ENCODE results near the gene TRIM31. TPM values are rescaled to one million over a fixed set of nuclear protein-coding genes. Genes with fewer than 3 reads are reported as not detected.

Gene TRIM31
- polyA plus RNA-seq, 1 of the 3 experiments (the other 2 are of a cell fraction): not detected

DNA sequence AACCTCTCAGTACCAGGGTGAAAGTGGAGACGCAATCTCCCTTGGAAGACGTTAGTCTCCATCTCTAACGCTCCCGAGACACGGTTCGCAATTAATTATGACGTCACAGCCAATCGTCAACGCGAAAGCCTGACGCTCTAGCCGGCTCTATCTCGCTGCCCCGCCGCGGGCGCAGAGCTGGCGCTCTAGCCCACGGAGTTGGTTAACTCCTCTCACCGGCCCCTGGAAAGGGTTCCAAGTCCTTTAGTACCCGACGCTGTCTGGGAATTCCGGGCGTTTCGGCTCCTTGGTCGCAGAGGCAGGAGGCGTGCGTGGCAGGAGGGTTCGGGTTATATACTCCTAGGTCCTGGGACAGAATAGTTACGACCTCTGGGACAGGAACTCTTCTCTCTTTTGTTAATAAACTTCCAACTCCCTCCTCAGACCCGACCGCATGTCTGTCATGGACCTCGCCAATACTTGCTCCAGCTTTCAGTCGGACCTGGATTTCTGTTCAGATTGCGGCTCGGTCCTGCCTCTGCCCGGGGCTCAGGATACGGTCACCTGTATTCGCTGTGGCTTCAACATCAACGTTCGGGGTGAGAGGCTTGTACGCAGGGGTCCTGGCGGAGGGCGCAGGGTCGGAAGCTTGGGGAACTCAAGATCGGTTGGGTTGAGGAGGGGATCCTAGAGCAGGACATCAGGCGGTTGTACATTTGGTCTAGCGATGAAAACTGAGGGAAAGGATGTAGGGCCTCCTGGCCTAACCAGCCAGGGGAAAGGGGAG, 51.6 kb downstream of the TRIM31 start, which contains the start of gene POLR1H (continued):
- TF ChIP-seq, protein P1, sequence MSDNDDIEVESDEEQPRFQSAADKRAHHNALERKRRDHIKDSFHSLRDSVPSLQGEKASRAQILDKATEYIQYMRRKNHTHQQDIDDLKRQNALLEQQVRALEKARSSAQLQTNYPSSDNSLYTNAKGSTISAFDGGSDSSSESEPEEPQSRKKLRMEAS (IDR thresholded peaks at IDR 0.05; ENCODE audit: low read depth): peak; percentile 78; the same call in 1 of the 2 replicates
- peak; percentile 18 to 24; a peak in 1 of 4 replicates for TF ChIP-seq EP300 (IDR thresholded peaks at IDR 0.05; ENCODE audit: borderline replicate concordance in 1 of 2, low read depth in 1 of 2, low read length in 1 of 2)
- TF ChIP-seq YY1 (IDR thresholded peaks at IDR 0.05; ENCODE audit: low read depth): peak; percentile 80
- peak; percentile 80; the same call in 1 of the 2 replicates for TF ChIP-seq RFX5 (IDR thresholded peaks at IDR 0.05; ENCODE audit: low read length)
- TF ChIP-seq, protein P2, sequence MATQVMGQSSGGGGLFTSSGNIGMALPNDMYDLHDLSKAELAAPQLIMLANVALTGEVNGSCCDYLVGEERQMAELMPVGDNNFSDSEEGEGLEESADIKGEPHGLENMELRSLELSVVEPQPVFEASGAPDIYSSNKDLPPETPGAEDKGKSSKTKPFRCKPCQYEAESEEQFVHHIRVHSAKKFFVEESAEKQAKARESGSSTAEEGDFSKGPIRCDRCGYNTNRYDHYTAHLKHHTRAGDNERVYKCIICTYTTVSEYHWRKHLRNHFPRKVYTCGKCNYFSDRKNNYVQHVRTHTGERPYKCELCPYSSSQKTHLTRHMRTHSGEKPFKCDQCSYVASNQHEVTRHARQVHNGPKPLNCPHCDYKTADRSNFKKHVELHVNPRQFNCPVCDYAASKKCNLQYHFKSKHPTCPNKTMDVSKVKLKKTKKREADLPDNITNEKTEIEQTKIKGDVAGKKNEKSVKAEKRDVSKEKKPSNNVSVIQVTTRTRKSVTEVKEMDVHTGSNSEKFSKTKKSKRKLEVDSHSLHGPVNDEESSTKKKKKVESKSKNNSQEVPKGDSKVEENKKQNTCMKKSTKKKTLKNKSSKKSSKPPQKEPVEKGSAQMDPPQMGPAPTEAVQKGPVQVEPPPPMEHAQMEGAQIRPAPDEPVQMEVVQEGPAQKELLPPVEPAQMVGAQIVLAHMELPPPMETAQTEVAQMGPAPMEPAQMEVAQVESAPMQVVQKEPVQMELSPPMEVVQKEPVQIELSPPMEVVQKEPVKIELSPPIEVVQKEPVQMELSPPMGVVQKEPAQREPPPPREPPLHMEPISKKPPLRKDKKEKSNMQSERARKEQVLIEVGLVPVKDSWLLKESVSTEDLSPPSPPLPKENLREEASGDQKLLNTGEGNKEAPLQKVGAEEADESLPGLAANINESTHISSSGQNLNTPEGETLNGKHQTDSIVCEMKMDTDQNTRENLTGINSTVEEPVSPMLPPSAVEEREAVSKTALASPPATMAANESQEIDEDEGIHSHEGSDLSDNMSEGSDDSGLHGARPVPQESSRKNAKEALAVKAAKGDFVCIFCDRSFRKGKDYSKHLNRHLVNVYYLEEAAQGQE (IDR thresholded peaks at IDR 0.05; ENCODE audit: low read depth, low read length): 0 out of 2 replicates have a peak, but pooled peaks have one; percentile 49
- TF ChIP-seq, protein P3, sequence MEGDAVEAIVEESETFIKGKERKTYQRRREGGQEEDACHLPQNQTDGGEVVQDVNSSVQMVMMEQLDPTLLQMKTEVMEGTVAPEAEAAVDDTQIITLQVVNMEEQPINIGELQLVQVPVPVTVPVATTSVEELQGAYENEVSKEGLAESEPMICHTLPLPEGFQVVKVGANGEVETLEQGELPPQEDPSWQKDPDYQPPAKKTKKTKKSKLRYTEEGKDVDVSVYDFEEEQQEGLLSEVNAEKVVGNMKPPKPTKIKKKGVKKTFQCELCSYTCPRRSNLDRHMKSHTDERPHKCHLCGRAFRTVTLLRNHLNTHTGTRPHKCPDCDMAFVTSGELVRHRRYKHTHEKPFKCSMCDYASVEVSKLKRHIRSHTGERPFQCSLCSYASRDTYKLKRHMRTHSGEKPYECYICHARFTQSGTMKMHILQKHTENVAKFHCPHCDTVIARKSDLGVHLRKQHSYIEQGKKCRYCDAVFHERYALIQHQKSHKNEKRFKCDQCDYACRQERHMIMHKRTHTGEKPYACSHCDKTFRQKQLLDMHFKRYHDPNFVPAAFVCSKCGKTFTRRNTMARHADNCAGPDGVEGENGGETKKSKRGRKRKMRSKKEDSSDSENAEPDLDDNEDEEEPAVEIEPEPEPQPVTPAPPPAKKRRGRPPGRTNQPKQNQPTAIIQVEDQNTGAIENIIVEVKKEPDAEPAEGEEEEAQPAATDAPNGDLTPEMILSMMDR (IDR thresholded peaks at IDR 0.05): no peak
- TF ChIP-seq RCOR1 (IDR thresholded peaks at IDR 0.05; ENCODE audit: low read length): peak; percentile 51; the same call in 1 of the 2 replicates
- peak; percentile 88 for TF ChIP-seq MXI1 (IDR thresholded peaks at IDR 0.05; ENCODE audit: low read depth, low read length)
- TF ChIP-seq, protein P4, sequence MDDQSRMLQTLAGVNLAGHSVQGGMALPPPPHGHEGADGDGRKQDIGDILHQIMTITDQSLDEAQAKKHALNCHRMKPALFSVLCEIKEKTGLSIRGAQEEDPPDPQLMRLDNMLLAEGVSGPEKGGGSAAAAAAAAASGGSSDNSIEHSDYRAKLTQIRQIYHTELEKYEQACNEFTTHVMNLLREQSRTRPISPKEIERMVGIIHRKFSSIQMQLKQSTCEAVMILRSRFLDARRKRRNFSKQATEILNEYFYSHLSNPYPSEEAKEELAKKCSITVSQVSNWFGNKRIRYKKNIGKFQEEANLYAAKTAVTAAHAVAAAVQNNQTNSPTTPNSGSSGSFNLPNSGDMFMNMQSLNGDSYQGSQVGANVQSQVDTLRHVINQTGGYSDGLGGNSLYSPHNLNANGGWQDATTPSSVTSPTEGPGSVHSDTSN (IDR thresholded peaks at IDR 0.05): peak; percentile 21; the same call in 1 of the 2 replicates

DNA sequence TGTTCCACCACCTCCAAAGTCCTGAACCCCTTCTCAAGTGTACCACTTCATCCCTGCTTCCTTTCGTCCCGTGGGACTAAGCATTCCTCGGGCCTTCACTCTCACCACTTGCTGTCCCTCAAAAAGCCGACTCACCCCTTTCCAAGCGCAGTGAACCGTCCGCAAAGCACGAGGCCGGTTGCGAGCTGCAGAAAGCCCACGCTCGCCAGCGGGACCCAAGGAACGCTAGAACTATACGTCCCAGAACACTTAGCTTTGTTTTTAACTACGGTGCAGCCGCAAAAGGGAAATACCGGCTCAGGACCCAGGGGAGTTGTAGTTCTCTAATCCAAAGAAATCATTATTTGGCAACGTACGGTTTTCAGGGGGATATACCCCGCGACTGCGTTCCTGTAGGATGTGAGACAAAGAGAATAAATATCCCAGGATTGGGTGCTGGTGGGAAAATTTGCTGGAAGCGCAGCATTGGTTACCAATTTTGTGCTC, 52.2 kb downstream of the TRIM31 start:
- 1% methylated on average over 24 of the region's 24 CpGs for WGBS (ENCODE audit: low lambda C conversion rate)
- Histone ChIP-seq H3K36me3 (replicated peaks in 1 of 2; ENCODE audit: control insufficient read depth in 1 of 2, insufficient read depth in 2 of 2, low read length in 1 of 2) (peaks cover 23 to 39% of the 10 kb centered on the region in 2 experiments), H3F3A (replicated peaks; ENCODE audit: insufficient read depth) (peaks cover 11% of the 10 kb centered on the region), H3K4me1 (ENCODE audit: control insufficient read depth in 1 of 2, insufficient read depth in 2 of 2, low read depth in 1 of 2, low read length in 1 of 2) (peaks cover 6 to 14% of the 10 kb centered on the region in 2 experiments; a peak in 3 of 4 replicates), H3K27ac (ENCODE audit: low read depth in 2 of 2, low read length in 1 of 2) (peak overlapping the region; percentile 71 to 77), H4K20me1 (ENCODE audit: insufficient read depth) (no peaks in the 10 kb centered on the region), H2AFZ (ENCODE audit: low read depth) (peak overlapping the region; percentile 92), H3K9ac (peak overlapping the region; percentile 89), H3K79me2 (ENCODE audit: insufficient read depth) (peaks cover 36% of the 10 kb centered on the region), H3K27me3 (ENCODE audit: insufficient read depth) (no peaks in the 10 kb centered on the region), H3K9me3 (no peaks in the 10 kb centered on the region), H3K4me3 (ENCODE audit: low read depth in 2 of 2, low read length in 1 of 2) (peak overlapping the region; percentile 96 to 99), H3K4me2 (peak overlapping the region; percentile 89), H3K9me2 (no peaks in the 10 kb centered on the region)
- TF ChIP-seq TAF1 (IDR thresholded peaks at IDR 0.05; ENCODE audit: borderline replicate concordance, low read depth, low read length): peak; percentile 22; the same call in 1 of the 2 replicates
- TF ChIP-seq SIN3A (IDR thresholded peaks at IDR 0.05; ENCODE audit: borderline replicate concordance, low read depth, low read length): no peak
- TF ChIP-seq RCOR1 (IDR thresholded peaks at IDR 0.05; ENCODE audit: low read length): no peak
- TF ChIP-seq JUND (IDR thresholded peaks at IDR 0.05): no peak
- no peak for TF ChIP-seq ELF1 (IDR thresholded peaks at IDR 0.05)
- ChIA-PET CTCF (interaction anchor here (1.0 to 1.6 kb wide), 3 partner anchors 66 to 70 kb away, joined by 3 to 9 read pairs (median 8); no protein-coding TSS in a partner anchor), POLR2A (interaction anchor here (0.8 to 1.1 kb wide), 5 partner anchors 9 to 96 kb away, joined by 3 to 5 read pairs (median 3); no protein-coding TSS in a partner anchor)
- DNase-seq: no peak
